A673 (cell line): Measurements from ENCODE around the gene PTTG1. TPM values are rescaled to one million over a fixed set of nuclear protein-coding genes. Genes with fewer than 3 reads are reported as not detected.

ENCODE experiments used
- BruUV-seq: library from RNA; stranded (reverse); fragments of 400-500 nt; replicated peaks from 2 replicates; lab custom pipeline; 2021; lab: Mats Ljungman, UMichigan
- CTCF ChIA-PET: fragments of 300-600 bp; sonication (Branson Sonifier 250); formaldehyde crosslinking; loops from one replicate; lab custom pipeline; 2022; ENCODE audit warnings: antibody characterized with exemption; lab: Charles Lee
- POLR2A ChIA-PET: fragments of 300-600 bp; sonication (Branson Sonifier 250); formaldehyde crosslinking; loops from one replicate; lab custom pipeline; 2022; ENCODE audit warnings: antibody characterized with exemption; ENCODE audit not compliant: low non-redundant PET; lab: Charles Lee
- DNase-seq: peaks from one replicate; pipeline ENCODE4 v3.0.0-alpha.2; 2015; ENCODE audit warnings: low spot score
- H3K27ac ChIP-seq: fragments of 200-600 bp; sonication (generic); 2 replicates; pipeline ENCODE4 v1.5.1; 2016; ENCODE audit warnings: mixed run types, low read depth, mild to moderate bottlenecking, mixed read lengths, antibody characterized with exemption, low read length; ENCODE audit not compliant: poor library complexity, severe bottlenecking
- H3K27me3 ChIP-seq: fragments of 200-600 bp; sonication (generic); replicated peaks from 2 replicates; pipeline ENCODE4 v1.6.1; 2017; ENCODE audit warnings: mixed run types, low read depth, mild to moderate bottlenecking, mixed read lengths, antibody characterized with exemption, low read length; ENCODE audit not compliant: insufficient read depth, poor library complexity
- H3K36me3 ChIP-seq: fragments of 200-600 bp; sonication (generic); 2 replicates; pipeline ENCODE4 v1.6.1; 2016; ENCODE audit warnings: mixed run types, mild to moderate bottlenecking, mixed read lengths, antibody characterized with exemption, low read length; ENCODE audit not compliant: insufficient read depth, poor library complexity, severe bottlenecking
- H3K4me1 ChIP-seq: fragments of 200-600 bp; sonication (generic); 2 replicates; pipeline ENCODE4 v1.6.1; 2017; ENCODE audit warnings: mixed run types, mild to moderate bottlenecking, mixed read lengths, antibody characterized with exemption, low read length; ENCODE audit not compliant: insufficient read depth, poor library complexity, severe bottlenecking
- H3K4me3 ChIP-seq: fragments of 200-600 bp; sonication (generic); 2 replicates; pipeline ENCODE4 v1.5.1; 2016; ENCODE audit warnings: low read depth, mixed run types, mild to moderate bottlenecking, mixed read lengths, low read length; ENCODE audit not compliant: poor library complexity, severe bottlenecking
- H3K9me3 ChIP-seq: fragments of 200-600 bp; sonication (generic); 2 replicates; pipeline ENCODE4 v1.6.1; 2016; ENCODE audit warnings: mixed run types, low read depth, mild to moderate bottlenecking, mixed read lengths, antibody characterized with exemption, low read length; ENCODE audit not compliant: poor library complexity, severe bottlenecking
- CTCF ChIP-seq: fragments of 300-800, 200-600 bp; sonication (generic); conservative IDR thresholded peaks from 2 replicates; pipeline ENCODE4 v1.5.1; 2017; ENCODE audit warnings: low read depth, mild to moderate bottlenecking, antibody characterized with exemption, low read length, moderate library complexity, mixed read lengths
- EZH2 ChIP-seq: fragments of 200-600 bp; sonication (generic); IDR thresholded peaks from 2 replicates; pipeline ENCODE4 v1.6.1; 2017; ENCODE audit warnings: borderline replicate concordance, low read depth, mild to moderate bottlenecking, mixed read lengths, antibody characterized with exemption, low read length; ENCODE audit not compliant: poor library complexity, severe bottlenecking
- intact Hi-C: fragments of 100-400 bp; cut with micrococcal nuclease; formaldehyde crosslinking; loops from one replicate; pipeline ENCODE4 v1.10.0; 2022; ENCODE audit not compliant: unreplicated experiment
- total RNA-seq: library from RNA; stranded (reverse); gene quantifications from 2 replicates; pipeline ENCODE4 v1.2.3, GENCODE V29; 2021

The PTTG1 gene
- total RNA-seq, 1 experiment from 2014 or later: 192 TPM

GRCh38 chr5:160458806-160459800 is 37.4 kb downstream of the PTTG1 start:
- CTCF ChIA-PET: no interaction called here
- Histone ChIP-seq H3K36me3 (no peaks in the 10 kb centered on the region), H3K9me3 (no peaks in the 10 kb centered on the region), H3K4me1 (no peaks in the 10 kb centered on the region), H3K4me3 (no peak overlapping the region), H3K27me3 (peaks cover 7% of the 10 kb centered on the region), H3K27ac (no peak overlapping the region)
- no peak for DNase-seq
- TF ChIP-seq EZH2 (no peak), CTCF (no peak)
- BruUV-seq: no TSS peak
- intact Hi-C loops: no loop called here
- POLR2A ChIA-PET: no interaction called here

- Histone ChIP-seq H3K36me3 (no peaks in the 10 kb centered on the region), H3K4me3 (no peak overlapping the region), H3K27me3 (peaks cover 2% of the 10 kb centered on the region), H3K4me1 (no peaks in the 10 kb centered on the region), H3K9me3 (no peaks in the 10 kb centered on the region), H3K27ac (no peak overlapping the region)
- BruUV-seq: no TSS peak
- TF ChIP-seq EZH2: no peak
- TF ChIP-seq CTCF: no peak
- POLR2A ChIA-PET: no interaction called here
- CTCF ChIA-PET: no interaction called here
- no peak for DNase-seq
- intact Hi-C loops: no loop called here
These were observed 38.9 kb downstream of the PTTG1 start for GRCh38 chr5:160460377-160461049.

- no TSS peak for BruUV-seq
- Histone ChIP-seq H3K9me3 (no peaks in the 10 kb centered on the region), H3K27ac (no peak overlapping the region), H3K4me1 (no peaks in the 10 kb centered on the region), H3K27me3 (no peaks in the 10 kb centered on the region), H3K36me3 (no peaks in the 10 kb centered on the region), H3K4me3 (no peak overlapping the region)
- ChIA-PET POLR2A (no interaction called here), CTCF (no interaction called here)
- intact Hi-C loops: no loop called here
- TF ChIP-seq EZH2 (no peak), CTCF (no peak)
- no peak for DNase-seq
These were observed 39.7 kb downstream of the PTTG1 start for GRCh38 chr5:160461378-160461777.
